ENCODE measurements around the gene FAM25A.
"Not testable (repeated sequence)": the region's sequence is repeated elsewhere in the genome, so short reads cannot be mapped to it uniquely, and the experiment has no call there.

DNA sequence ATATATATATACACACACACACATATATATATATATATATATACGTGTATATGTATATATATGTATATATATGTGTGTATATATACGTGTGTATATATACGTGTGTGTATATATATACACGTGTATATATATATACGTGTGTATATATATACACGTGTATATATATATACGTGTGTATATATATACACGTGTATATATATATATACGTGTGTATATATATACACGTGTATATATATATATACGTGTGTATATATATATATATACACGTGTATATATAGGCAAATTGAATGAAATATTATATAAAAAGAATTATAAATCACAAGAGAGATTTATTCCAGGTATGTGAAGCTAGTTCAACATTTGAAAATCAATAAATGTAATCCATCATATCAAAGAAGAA, 28.7 kb upstream of the FAM25A start:
- TF ChIP-seq, protein P1, sequence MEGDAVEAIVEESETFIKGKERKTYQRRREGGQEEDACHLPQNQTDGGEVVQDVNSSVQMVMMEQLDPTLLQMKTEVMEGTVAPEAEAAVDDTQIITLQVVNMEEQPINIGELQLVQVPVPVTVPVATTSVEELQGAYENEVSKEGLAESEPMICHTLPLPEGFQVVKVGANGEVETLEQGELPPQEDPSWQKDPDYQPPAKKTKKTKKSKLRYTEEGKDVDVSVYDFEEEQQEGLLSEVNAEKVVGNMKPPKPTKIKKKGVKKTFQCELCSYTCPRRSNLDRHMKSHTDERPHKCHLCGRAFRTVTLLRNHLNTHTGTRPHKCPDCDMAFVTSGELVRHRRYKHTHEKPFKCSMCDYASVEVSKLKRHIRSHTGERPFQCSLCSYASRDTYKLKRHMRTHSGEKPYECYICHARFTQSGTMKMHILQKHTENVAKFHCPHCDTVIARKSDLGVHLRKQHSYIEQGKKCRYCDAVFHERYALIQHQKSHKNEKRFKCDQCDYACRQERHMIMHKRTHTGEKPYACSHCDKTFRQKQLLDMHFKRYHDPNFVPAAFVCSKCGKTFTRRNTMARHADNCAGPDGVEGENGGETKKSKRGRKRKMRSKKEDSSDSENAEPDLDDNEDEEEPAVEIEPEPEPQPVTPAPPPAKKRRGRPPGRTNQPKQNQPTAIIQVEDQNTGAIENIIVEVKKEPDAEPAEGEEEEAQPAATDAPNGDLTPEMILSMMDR (IDR thresholded peaks at IDR 0.05) = not testable (repeated sequence)
- TF ChIP-seq POLR2A (IDR thresholded peaks at IDR 0.05) = not testable (repeated sequence)
